Measurements from ENCODE around the gene CD2.

DNA sequence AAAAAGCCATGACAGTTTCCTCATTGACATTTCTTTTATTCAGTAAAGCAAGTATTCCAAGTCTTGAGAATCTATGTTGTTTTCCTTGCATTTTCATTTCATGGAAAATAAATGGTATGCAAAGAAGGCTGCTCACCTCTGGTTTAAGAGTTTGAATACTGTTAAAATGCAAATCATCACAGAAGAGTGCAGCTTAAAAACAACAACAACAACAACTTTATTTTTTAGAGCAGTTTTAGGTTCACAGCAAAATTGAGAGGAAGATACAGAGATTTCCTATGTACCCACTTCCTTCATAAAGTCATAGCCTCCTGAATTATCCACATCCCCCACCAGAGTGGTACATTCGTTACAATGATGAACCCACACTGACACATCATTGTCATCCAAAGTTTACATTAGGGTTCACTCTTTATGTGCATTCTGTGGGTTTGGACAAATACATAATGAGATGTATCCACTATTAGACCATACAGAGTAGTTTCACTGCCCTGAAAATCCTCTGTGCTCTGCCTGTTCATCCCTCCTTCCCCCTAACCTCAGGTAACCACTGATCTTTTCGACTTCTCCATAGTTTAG lies 39.2 kb downstream of the CD2 start:
- TF ChIP-seq, protein P1, sequence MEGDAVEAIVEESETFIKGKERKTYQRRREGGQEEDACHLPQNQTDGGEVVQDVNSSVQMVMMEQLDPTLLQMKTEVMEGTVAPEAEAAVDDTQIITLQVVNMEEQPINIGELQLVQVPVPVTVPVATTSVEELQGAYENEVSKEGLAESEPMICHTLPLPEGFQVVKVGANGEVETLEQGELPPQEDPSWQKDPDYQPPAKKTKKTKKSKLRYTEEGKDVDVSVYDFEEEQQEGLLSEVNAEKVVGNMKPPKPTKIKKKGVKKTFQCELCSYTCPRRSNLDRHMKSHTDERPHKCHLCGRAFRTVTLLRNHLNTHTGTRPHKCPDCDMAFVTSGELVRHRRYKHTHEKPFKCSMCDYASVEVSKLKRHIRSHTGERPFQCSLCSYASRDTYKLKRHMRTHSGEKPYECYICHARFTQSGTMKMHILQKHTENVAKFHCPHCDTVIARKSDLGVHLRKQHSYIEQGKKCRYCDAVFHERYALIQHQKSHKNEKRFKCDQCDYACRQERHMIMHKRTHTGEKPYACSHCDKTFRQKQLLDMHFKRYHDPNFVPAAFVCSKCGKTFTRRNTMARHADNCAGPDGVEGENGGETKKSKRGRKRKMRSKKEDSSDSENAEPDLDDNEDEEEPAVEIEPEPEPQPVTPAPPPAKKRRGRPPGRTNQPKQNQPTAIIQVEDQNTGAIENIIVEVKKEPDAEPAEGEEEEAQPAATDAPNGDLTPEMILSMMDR (conservative IDR thresholded peaks at IDR 0.05; ENCODE audit: low read length), result no peak
- no peak for TF ChIP-seq EZH2phosphoT487 (IDR thresholded peaks at IDR 0.05; ENCODE audit: borderline replicate concordance)

Data from Loucy (cell line).